DMS114 treated with DMSO at 0.1 percent for 48 hours (cell line): ENCODE results near the gene SLC22A17.

Experiments used
- DNase-seq: peaks from one replicate; lab custom pipeline; 2025; ENCODE audit not compliant: unreplicated experiment; lab: John Stamatoyannopoulos, UW

The SLC22A17 gene

GRCh38 chr14:23308721-23309445, 43.8 kb downstream of the SLC22A17 start:
- no peak for DNase-seq

- DNase-seq, result no peak
These were observed 44.7 kb downstream of the SLC22A17 start for GRCh38 chr14:23307687-23308644.

- DNase-seq, result no peak
These were observed 45.5 kb downstream of the SLC22A17 start for GRCh38 chr14:23307146-23307530.

- peak; percentile 79 for DNase-seq
These were observed 46.1 kb downstream of the SLC22A17 start, which contains the start of gene BCL2L2 for GRCh38 chr14:23306412-23307145. Gene BCL2L2, plus strand, starts transcription at chr14:23306833. Its CDS starts 935 bp downstream, at chr14:23307768.

- DNase-seq, result no peak
These were observed 50.1 kb downstream of the SLC22A17 start, which contains the start of gene PPP1R3E for GRCh38 chr14:23302290-23303225. Gene PPP1R3E, minus strand, starts transcription at chr14:23302859. Its CDS starts 283 bp downstream, at chr14:23302576.

GRCh38 chr14:23301969-23302289, 50.8 kb downstream of the SLC22A17 start:
- no peak for DNase-seq

GRCh38 chr14:23301288-23301968, 51.3 kb downstream of the SLC22A17 start:
- peak; percentile 89 for DNase-seq

DNA sequence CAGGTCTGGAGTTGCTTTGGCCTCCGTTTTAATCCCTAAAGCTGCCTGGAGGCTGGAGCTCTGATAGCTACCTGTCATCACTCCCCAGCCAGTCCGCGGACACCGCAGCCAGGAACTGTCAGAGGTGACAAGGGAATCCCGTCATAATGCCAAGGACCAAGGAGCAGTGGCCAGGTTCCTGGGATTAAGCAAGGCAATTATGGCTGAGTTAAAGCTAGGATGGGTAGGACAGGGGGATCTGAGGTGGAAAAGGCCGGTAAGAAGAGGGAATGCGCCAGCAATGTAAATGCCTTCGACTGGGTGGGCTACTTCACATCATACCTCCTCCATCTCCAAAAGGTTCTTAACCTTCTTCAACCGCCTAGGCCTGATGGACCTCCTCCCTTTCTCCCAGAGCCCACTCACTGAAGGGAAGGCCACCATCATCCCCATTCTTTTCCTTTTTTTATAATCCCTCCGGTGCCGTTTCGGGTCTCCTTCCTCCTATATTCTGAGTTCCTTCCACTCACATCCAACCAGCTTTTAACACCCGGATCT, 51.9 kb downstream of the SLC22A17 start:
- no peak for DNase-seq

DNA sequence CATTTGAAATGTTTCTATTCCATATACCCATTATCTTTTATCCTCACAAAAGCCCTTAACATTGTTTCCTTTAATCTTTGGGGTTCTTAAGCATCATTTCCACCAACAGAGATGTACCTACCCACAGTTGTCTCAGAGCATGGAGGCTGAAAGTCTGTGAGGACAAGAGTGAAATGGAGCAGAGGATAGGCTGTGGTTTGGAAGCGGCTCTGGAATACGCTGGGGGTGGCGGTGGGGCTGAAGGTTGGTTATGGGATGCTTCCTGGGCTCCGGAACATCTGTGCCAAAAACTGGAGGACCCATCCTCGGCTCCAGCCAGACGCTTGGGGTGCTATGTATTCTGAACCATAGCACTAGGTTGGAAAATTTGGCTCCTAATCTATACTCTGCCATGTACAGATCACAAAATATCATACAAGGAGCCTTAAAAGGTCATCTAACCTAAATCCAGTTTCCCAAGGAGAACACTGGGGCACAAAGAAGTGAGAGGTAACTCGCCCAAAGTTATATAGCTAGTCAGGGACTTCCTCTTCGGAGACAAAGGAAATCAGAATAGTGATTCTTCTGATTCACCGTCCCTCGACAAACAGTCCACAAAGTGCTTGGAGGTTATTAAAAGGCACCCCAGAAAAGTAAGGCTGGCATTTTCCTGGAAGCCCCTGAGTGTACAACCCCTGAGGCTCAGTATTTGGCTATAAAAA, 52.6 kb downstream of the SLC22A17 start:
- no peak for DNase-seq

DNA sequence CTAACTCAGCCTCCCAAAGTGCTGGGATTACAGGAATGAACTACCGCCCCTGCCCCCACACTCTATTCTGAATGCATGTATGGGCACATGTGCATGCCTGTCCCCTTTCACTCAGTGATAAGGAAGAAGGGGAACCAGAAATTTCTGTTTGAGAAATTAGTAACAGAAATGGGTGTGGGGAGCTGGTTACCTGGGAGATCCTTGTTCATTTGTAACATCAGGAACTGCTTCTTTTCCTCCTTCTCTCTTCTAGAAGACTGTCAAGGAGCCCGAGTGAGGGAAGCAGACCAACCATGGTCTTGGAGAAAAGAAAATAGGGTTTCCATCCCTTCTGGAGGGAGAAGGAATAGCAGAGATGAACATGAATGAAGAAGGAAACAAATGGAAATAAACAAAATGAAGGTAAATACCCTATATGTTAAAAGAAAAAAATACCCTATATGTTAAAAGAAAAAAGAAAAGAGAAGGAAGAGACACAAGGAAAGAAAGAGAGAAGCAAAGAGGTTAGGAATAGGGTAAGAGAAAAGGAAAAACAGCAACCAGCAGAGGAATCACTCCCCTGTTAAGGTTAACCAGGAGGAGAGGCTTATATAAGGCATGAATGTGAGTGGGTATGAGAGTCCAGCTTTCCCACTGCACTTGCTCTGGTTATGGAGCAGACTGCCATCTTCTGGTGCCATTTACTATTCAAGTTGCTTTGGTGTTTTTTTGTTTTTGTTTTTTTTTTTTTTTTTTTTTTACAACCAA, 53.3 kb downstream of the SLC22A17 start:
- peak; percentile 12 for DNase-seq

DNA sequence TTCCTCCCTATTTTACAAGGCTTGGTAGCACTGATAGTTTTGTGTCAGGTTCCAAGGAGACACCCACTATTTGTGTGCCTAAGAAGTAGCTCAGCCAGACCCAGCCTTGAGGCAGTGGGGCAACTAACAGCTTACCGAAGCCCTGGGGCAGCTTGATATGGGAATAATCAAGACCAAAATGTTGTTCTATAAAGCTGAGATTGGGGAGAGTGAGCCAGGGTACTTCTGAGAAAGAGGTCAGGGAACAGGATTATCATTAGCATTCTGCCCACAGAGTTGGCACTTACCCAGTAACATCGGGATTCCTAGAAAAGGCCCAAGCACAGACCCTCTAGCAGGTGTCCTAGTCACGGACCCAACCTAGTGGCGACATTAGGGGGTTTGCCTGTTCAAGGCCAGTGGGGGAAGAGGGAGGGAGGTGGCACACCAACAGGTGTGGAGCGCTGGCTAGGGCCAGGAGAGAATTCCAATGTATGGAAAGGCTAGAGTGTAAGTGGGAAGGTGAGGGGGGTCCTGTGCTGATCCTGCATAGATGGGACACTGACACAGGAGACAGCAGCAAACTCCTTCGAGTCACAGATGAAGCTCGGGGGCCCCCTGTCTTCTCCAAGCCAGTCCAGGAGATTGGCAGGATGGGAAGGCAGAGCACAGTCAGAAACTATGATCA, 54.9 kb downstream of the SLC22A17 start:
- no peak for DNase-seq

DNA sequence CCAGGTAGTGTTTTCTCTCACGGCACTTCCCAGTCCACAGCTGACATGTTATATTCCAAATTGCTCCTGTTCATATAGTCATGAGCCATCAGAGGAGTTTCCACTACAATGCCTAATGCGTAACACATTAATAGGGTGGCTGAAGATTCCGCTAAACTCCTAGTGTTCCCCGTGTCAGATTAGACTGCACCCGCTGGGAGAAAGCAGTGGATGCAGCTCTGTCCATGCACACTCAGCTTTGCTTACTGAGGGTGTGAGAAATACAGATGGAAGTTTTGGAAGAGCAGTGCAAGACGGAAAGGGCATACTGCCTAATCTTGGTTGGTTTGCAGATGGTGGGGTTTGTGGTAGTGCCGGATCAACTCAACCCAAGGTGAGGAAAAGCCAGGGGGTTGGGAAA, 55.6 kb downstream of the SLC22A17 start:
- DNase-seq, result no peak
